Small intestine (tissue), 7 donors: Measurements from ENCODE around the gene ASB6. TPM values are rescaled to one million over a fixed set of nuclear protein-coding genes. Genes with fewer than 3 reads are reported as not detected.

ENCODE experiments used
- DNase-seq, 2 donors: peaks; one replicate each; pipeline versions ENCODE4 v3.0.0 to v3.0.0-alpha.2; 2013
- FAIRE-seq: peaks from 2 replicates; lab custom pipeline; 2012; peaks lifted over from hg19 to GRCh38; lab: Jason Lieb, UNC
- H3K27ac ChIP-seq, 3 donors: one replicate each; pipeline ENCODE4 v1.5.1; 2013; ENCODE audit warnings: low read length in 2 of 3, mild to moderate bottlenecking in 2 of 3, control low read depth in 1 of 3, inconsistent platforms in 1 of 3, low read depth in 1 of 3, moderate library complexity in 1 of 3
- H3K27me3 ChIP-seq, 3 donors: one replicate each; pipeline ENCODE4 v1.6.1; 2013; ENCODE audit warnings: low read length in 3 of 3, inconsistent platforms in 1 of 3; ENCODE audit not compliant: control insufficient read depth in 3 of 3, insufficient read depth in 3 of 3
- H3K36me3 ChIP-seq, 3 donors: one replicate each; pipeline ENCODE4 v1.6.1; 2013; ENCODE audit warnings: low read length in 3 of 3, inconsistent platforms in 1 of 3, low read depth in 1 of 3, mild to moderate bottlenecking in 1 of 3, moderate library complexity in 1 of 3; ENCODE audit not compliant: control insufficient read depth in 3 of 3, insufficient read depth in 2 of 3
- H3K4me1 ChIP-seq, 3 donors: one replicate each; pipeline ENCODE4 v1.6.1; 2013; ENCODE audit warnings: low read length in 2 of 3, inconsistent platforms in 1 of 3, low read depth in 1 of 3, mild to moderate bottlenecking in 1 of 3, moderate library complexity in 1 of 3; ENCODE audit not compliant: control insufficient read depth in 3 of 3, insufficient read depth in 2 of 3
- H3K4me3 ChIP-seq, 3 donors: one replicate each; pipeline ENCODE4 v1.5.1; 2013; ENCODE audit warnings: low read length in 3 of 3, control low read depth in 1 of 3, inconsistent platforms in 1 of 3, low read depth in 1 of 3, mild to moderate bottlenecking in 1 of 3, moderate library complexity in 1 of 3
- H3K9me3 ChIP-seq, 2 donors: one replicate each; pipeline ENCODE4 v1.6.1; 2013; ENCODE audit warnings: low read depth in 1 of 2, low read length in 1 of 2; ENCODE audit not compliant: control insufficient read depth in 2 of 2, insufficient read depth in 1 of 2
- WGBS, 3 donors: extraction: QIAGEN DNeasy Blood & Tissue Kit; methylation state at CpG; one replicate each; pipeline ENCODE4 v1.1.7; 2013; 5-methylcytosine and 5-hydroxymethylcytosine counted together
- polyA plus RNA-seq, 4 donors: library from polyadenylated mRNA; stranded (reverse) in 3 of 4; unstranded in 1 of 4; fragments of 200-250 nt in 3 of 4; fragments of 120-200 nt in 1 of 4; gene quantifications; one replicate each; pipeline versions ENCODE4 v1.2.1 to v1.2.3, GENCODE V29; 2013
- donor health status: healthy with polysubstance abuse.
- donor health status: control.
- donor health status: control.
- donor health status: Bipolar disorder and iron deficiency.
- donor health status: healthy.

ASB6 gene
- polyA plus RNA-seq, 4 donors = 11.9 to 14.9 (median 13.8) TPM

- H3K27ac ChIP-seq = no peak overlapping the region
- no peak for FAIRE-seq
Observed at GRCh38 chr9:129624947-129625346, 17.0 kb downstream of the ASB6 start.

GRCh38 chr9:129624168-129624759 is 17.7 kb downstream of the ASB6 start:
- 30 to 38% (median 35%) methylated on average over 12 of the region's 12 CpGs for WGBS, 3 donors
- Histone ChIP-seq H3K4me1 (peaks cover 4 to 35% (median 5%) of the 10 kb centered on the region in 3 donors), H3K27me3 (peaks cover 0 to 14% (median 3%) of the 10 kb centered on the region in 3 donors), H3K27ac (peak overlapping the region in 1 of 3 donors; percentile 28), H3K36me3 (peaks cover 0 to 17% (median 0%) of the 10 kb centered on the region in 3 donors), H3K9me3 (no peaks in the 10 kb centered on the region), H3K4me3 (no peak overlapping the region)
- FAIRE-seq (no peak), DNase-seq (peak; percentile 45 to 67)

More at GRCh38 chr9:129624947-129625346, 17.0 kb downstream of the ASB6 start:
- Histone ChIP-seq H3K36me3 (peaks cover 0 to 24% (median 0%) of the 10 kb centered on the region in 3 donors), H3K4me1 (peaks cover 4 to 31% (median 5%) of the 10 kb centered on the region in 3 donors), H3K27me3 (peaks cover 0 to 8% (median 0%) of the 10 kb centered on the region in 3 donors), H3K9me3 (no peaks in the 10 kb centered on the region), H3K4me3 (no peak overlapping the region)
- 23 to 32% (median 29%) methylated on average over 9 of the region's 9 CpGs for WGBS, 3 donors
- no peak for DNase-seq

DNA sequence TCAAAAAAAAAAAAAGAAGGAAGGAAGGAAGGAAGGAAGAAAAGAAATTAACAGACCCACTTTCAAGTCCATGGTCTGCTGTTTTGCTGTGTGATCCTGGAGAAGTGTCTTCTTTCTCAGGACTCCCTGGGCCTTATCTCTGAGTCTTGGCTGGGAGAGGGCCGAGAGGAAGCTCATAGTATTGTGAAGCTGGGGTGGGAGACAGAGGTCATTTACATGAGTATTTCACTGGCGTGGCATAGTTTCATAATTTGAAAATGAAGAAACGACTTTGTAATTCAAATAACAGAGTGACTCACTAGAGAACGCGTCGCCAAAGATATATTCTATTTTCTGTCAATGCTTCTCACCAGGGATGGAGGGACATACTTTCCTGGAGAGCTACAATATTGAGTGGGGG is 18.6 kb downstream of the ASB6 start:
- peaks cover 0 to 8% (median 0%) of the 10 kb centered on the region in 3 donors for H3K36me3 ChIP-seq
- DNase-seq = no peak
- H3K4me3 ChIP-seq = no peak overlapping the region
- FAIRE-seq = no peak
- 72 to 82% (median 74%) methylated on average over 6 of the region's 6 CpGs for WGBS, 3 donors
- no peak overlapping the region for H3K27ac ChIP-seq
- no peaks in the 10 kb centered on the region for H3K9me3 ChIP-seq
- H3K4me1 ChIP-seq = peaks cover 2 to 31% (median 5%) of the 10 kb centered on the region in 3 donors
- H3K27me3 ChIP-seq = peaks cover 0 to 15% (median 3%) of the 10 kb centered on the region in 3 donors

DNA sequence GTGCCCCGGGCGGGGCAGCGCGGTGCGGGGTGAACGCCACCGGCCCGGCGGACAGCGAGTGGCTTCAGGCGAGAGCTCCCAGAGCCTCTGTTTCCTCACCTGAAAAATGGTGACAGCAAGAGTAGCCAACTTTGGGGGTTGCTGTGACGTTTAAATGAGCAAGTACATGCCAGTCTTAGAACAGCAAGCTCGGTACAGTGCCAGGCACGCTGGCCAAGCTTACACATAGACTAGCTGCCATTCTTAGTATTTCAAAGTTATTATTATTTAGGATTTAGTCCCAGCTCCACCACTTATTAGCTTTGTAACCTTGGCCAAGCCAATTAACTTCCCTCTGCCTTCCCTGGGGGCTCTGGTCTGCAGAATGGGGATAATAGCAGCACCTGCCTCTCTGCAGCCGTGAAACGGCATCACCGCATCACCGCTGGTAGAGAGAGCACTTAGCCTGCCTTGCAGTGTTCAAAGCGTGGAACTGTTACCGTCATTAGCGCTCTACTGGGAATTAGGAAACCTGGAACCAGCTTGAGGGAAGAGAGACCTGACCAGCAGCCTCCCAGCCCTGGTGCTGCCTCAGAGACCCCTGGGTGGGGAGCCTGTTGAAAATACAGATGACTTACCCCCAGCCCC is 21.2 kb downstream of the ASB6 start, which contains the start of gene C9orf50:
Gene C9orf50, minus strand, starts transcription at position 433 of the 627 bp plus-strand sequence. CDS start 527 bp downstream, outside the sequence.
- no peaks in the 10 kb centered on the region for H3K36me3 ChIP-seq
- H3K4me1 ChIP-seq = peaks cover 0 to 18% (median 0%) of the 10 kb centered on the region in 3 donors
- WGBS, 3 donors = 12 to 24% (median 22%) methylated on average over 18 to 21 of the region's 21 CpGs
- peak within 1 kb of the TSS in 2 of 3 donors; percentile 47 to 56 for H3K4me3 ChIP-seq
- DNase-seq (no peak), FAIRE-seq (no peak)
- H3K27ac ChIP-seq = peak within 1 kb of the TSS in 1 of 3 donors; percentile 28
- H3K27me3 ChIP-seq = peaks cover 0 to 15% (median 3%) of the 10 kb centered on the region in 3 donors
- H3K9me3 ChIP-seq = no peaks in the 10 kb centered on the region

DNA sequence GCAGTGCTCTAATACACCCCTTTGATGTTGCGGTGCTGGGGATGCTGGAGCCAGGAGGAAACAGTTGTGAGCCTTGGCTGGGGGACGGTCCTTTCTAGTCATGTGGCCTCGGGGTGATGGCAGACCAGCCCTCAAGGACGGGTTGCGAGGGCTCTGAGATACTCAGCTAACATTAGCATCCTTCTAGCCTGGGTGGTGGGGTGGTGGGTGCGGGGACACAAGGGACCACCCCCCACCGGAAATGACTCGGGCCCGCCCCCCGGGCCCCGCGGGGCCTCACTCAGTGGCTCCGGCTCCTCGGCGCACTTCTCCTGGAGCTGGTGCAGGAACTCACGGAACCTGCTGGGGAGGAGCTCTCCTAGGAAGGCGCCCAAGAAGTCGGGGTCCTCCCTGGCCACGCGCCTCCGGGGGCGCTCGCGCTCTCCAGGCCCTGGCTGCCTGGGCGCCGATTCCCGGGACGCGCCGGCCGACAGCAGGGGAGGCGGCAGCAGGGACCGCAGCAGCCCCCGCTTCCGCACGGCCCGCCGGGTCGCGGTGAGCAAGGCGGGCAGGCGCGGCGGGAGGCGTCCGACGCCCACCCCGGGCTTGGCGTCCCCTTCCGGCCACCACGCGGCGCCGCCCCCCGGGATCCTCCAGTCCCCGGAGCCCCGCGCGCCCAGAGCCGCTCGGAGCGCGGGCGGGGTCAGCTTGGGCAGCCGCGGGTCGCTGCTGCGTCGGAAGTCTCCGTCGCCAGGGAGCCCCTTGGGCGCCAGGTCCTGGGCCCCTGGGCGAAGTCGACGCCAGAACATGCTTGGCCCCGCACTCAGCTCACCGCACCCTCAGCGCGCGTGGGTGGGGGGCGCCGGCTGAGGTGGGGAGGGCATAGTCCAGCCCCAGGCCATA is 21.9 kb downstream of the ASB6 start:
- FAIRE-seq = no peak
- Histone ChIP-seq H3K27ac (peak overlapping the region in 1 of 3 donors; percentile 28), H3K36me3 (no peaks in the 10 kb centered on the region), H3K9me3 (no peaks in the 10 kb centered on the region), H3K4me3 (peak overlapping the region in 2 of 3 donors; percentile 47 to 56), H3K4me1 (peaks cover 0 to 11% (median 0%) of the 10 kb centered on the region in 3 donors), H3K27me3 (peaks cover 0 to 15% (median 3%) of the 10 kb centered on the region in 3 donors)
- peak in 1 of 2 donors; percentile 76 for DNase-seq
- 1 to 2% (median 1%) methylated on average over 46 to 82 of the region's 82 CpGs for WGBS, 3 donors

DNA sequence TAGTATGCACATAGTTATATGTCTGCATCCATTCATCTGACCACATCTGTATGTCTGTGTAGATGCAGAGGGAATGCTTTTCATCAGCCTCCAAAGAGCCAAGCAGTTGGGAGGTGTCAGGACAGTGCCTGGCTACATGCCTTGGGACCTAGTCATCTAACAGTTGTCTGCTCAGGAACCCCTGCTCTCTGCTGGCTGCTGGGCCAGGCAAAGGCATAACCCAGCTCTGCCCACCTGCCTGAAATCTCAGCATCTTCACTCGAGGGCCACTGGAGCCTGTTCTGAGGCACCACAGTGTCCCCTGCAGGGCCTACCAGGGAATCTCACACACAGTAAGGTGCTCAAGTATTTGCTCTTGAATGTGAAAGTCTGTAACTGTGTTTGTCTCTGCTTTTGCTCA is 24.8 kb downstream of the ASB6 start:
- H3K4me3 ChIP-seq = no peak overlapping the region
- H3K27me3 ChIP-seq = peaks cover 0 to 19% (median 3%) of the 10 kb centered on the region in 3 donors
- no peak overlapping the region for H3K27ac ChIP-seq
- no peaks in the 10 kb centered on the region for H3K36me3 ChIP-seq
- DNase-seq = no peak
- FAIRE-seq = no peak
- 0 to 10% (median 6%) methylated on average over 1 of the region's 1 CpG for WGBS, 3 donors
- no peaks in the 10 kb centered on the region for H3K9me3 ChIP-seq
- H3K4me1 ChIP-seq = peaks cover 0 to 14% (median 0%) of the 10 kb centered on the region in 3 donors

DNA sequence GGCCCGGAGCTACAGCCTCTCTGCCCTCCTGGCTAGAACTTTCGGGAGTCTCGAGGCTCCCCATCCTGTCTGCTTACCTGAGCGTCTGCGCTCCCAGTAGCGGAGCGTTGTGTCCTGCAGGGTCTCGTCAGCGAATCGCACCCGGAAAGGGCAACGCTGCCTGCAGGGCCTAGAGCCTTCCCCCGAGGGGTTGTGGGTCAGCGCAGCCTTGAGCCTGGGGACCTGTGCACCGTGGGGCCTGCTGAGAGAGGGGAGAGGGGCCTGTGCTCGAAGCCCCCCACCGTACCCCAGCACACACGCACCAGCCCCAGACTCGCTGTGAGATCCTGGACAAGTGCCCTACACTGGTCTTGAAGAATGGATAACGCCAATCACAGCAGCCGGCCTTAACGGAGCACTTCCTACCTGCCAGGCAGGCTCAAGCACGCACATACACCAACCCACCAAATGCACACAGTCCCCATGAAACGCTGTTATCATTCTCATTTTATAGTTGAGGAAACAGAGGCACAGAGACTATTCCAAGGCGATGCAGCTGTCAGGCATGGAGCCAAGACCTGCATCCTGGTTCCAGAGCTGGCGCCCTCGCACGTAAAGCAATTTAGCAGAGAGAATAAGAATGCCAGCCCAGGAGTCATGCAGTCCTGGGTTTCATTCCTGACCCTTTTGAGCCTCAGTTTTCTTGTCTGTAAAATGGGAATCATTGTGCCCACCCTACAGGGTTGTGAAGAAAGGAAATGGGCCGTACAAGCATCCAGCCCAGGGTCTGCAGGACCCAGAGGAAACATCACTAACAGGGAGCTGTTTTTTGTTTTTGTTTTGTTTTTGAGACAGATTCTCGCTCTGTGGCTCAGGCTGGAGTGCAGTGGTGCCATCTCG is 26.3 kb downstream of the ASB6 start:
- Histone ChIP-seq H3K36me3 (no peaks in the 10 kb centered on the region), H3K27me3 (peaks cover 0 to 13% (median 3%) of the 10 kb centered on the region in 3 donors), H3K27ac (no peak overlapping the region), H3K4me3 (no peak overlapping the region), H3K4me1 (peaks cover 0 to 19% (median 3%) of the 10 kb centered on the region in 3 donors), H3K9me3 (no peaks in the 10 kb centered on the region)
- DNase-seq (no peak), FAIRE-seq (no peak)
- 72 to 82% (median 73%) methylated on average over 31 of the region's 31 CpGs for WGBS, 3 donors
